HG03045 (cell line): ENCODE data around the gene POU6F2.

Experiments used
- ATAC-seq: cut with Tn5 transposase; IDR thresholded peaks from one replicate; pipeline ENCODE4 v1.9.1; 2021; ENCODE audit warnings: mild to moderate bottlenecking, moderate library complexity; ENCODE audit not compliant: unreplicated experiment

POU6F2 gene

GRCh38 chr7:39069031-39069430 lies 91.3 kb downstream of the POU6F2 start:
- no peak for ATAC-seq

GRCh38 chr7:39069896-39070881 lies 92.5 kb downstream of the POU6F2 start:
- ATAC-seq: no peak

- ATAC-seq: no peak
Measured at GRCh38 chr7:39071116-39071515, 93.4 kb downstream of the POU6F2 start.

GRCh38 chr7:39073432-39073831 lies 95.7 kb downstream of the POU6F2 start:
- no peak for ATAC-seq

GRCh38 chr7:39075210-39075609 lies 97.5 kb downstream of the POU6F2 start:
- ATAC-seq: no peak

- no peak for ATAC-seq
Measured at GRCh38 chr7:39083781-39084180, 106.1 kb downstream of the POU6F2 start.

- ATAC-seq: no peak
Measured at GRCh38 chr7:39084349-39084748, 106.6 kb downstream of the POU6F2 start.

- no peak for ATAC-seq
Measured at GRCh38 chr7:39085189-39085588, 107.5 kb downstream of the POU6F2 start.

GRCh38 chr7:39085590-39086049 lies 107.9 kb downstream of the POU6F2 start:
- no peak for ATAC-seq

GRCh38 chr7:39086638-39087360 lies 109.1 kb downstream of the POU6F2 start:
- ATAC-seq: no peak

GRCh38 chr7:39088730-39089593 lies 111.3 kb downstream of the POU6F2 start:
- ATAC-seq: no peak

GRCh38 chr7:39091145-39091544 lies 113.4 kb downstream of the POU6F2 start:
- no peak for ATAC-seq

GRCh38 chr7:39091774-39092173 lies 114.1 kb downstream of the POU6F2 start:
- no peak for ATAC-seq

GRCh38 chr7:39094731-39095130 lies 117.0 kb downstream of the POU6F2 start:
- no peak for ATAC-seq

- ATAC-seq: no peak
Measured at GRCh38 chr7:39095875-39096619, 118.3 kb downstream of the POU6F2 start.

- ATAC-seq: no peak
Measured at GRCh38 chr7:39098506-39098905, 120.8 kb downstream of the POU6F2 start.

GRCh38 chr7:39099146-39099545 lies 121.4 kb downstream of the POU6F2 start:
- no peak for ATAC-seq

GRCh38 chr7:39100270-39100669 lies 122.6 kb downstream of the POU6F2 start:
- ATAC-seq: no peak

GRCh38 chr7:39102234-39102633 lies 124.5 kb downstream of the POU6F2 start:
- ATAC-seq: no peak

- no peak for ATAC-seq
Measured at GRCh38 chr7:39105720-39106119, 128.0 kb downstream of the POU6F2 start.
